HG02981 (cell line): Measurements from ENCODE around the gene EBLN2.
A peak's percentile ranks its signal among the peaks of the same experiment; 100 is the strongest.

Experiments
- ATAC-seq: cut with Tn5 transposase; IDR thresholded peaks from one replicate; pipeline ENCODE4 v1.9.1; 2021; ENCODE audit warnings: mild to moderate bottlenecking, moderate library complexity; ENCODE audit not compliant: unreplicated experiment

EBLN2 gene

GRCh38 chr3:73100741-73101559, 39.5 kb downstream of the EBLN2 start:
- ATAC-seq, result peak; percentile 84

- no peak for ATAC-seq
Measured at GRCh38 chr3:73101881-73102280, 40.4 kb downstream of the EBLN2 start.

- ATAC-seq, result no peak
Measured at GRCh38 chr3:73107215-73107614, 45.8 kb downstream of the EBLN2 start.

DNA sequence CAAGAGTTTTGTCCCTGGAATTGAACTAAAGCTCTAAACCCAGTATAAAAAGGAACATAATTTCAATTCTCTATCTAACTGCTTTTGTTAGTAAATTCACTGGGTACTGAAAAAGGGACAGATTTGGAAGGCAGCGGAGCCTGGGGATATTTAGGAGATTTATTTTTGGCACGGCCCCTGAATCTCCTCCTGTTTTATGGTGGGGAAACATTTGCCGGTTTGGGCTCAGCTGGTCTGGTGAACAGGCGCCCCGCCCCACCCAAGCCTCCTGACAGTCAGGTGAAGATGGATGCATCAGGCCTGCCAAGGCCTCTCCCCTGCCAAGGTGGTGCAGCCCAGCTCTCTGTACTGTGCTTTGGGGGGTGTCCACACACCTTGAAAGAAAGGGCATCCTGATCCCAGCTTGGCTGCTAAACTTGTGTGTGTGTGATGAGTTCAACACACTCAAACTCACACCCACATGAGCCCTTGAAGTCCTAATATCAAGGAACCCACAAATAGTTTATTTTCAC, 46.3 kb downstream of the EBLN2 start:
- no peak for ATAC-seq

GRCh38 chr3:73108750-73109149, 47.3 kb downstream of the EBLN2 start:
- no peak for ATAC-seq

DNA sequence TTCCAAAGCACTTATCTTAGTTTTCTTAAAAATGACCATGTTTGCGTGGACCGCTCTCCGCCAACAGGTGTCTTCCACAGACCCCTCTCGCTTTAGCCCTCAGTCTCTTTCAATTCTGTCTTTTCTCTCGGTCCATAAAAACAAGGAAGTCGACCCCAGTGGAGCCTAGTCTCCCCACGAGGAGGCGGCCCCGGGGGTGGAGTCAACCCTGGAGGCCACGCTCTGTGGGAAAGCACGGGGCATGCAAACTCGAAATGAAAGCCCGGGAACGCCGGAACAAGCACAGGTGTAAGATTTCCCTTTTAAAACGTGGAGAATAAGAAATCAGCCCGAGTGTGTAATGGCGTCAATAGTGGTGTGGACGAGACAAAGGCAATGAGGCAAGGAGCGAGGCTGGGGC, 49.1 kb downstream of the EBLN2 start:
- no peak for ATAC-seq
